Adrenal gland (tissue), 12 donors: ENCODE measurements around the gene ZBTB40. TPM values are rescaled to one million over a fixed set of nuclear protein-coding genes. Genes with fewer than 3 reads are reported as not detected.
A peak's percentile ranks its signal among the peaks of the same experiment; 100 is the strongest.

Experiments used
- DNase-seq, 7 donors: peaks; one replicate each; pipeline ENCODE4 v3.0.0-alpha.2; 2019 to 2020
- H3K27ac ChIP-seq, 5 donors: fragments of 200-600 bp; sonication (generic) in 4 of 5; 1 replicate in 3 of 5; 2 replicates in 2 of 5; pipeline versions ENCODE4 v1.5.1 to v1.8.0; 2016 to 2020; ENCODE audit warnings: mild to moderate bottlenecking in 1 of 5
- H3K27me3 ChIP-seq: fragments of 200-600 bp; 2 replicates; pipeline ENCODE4 v1.8.0; 2021
- H3K36me3 ChIP-seq, 2 donors: fragments of 200-600 bp; replicated peaks in 1 of 2; 1 replicate in 1 of 2; 2 replicates in 1 of 2; pipeline versions ENCODE4 v1.5.1 to v1.8.0; 2018 to 2022
- H3K4me1 ChIP-seq, 2 donors: fragments of 200-600 bp; replicated peaks in 1 of 2; 1 replicate in 1 of 2; 2 replicates in 1 of 2; pipeline versions ENCODE4 v1.5.1 to v1.8.0; 2018 to 2021
- H3K4me3 ChIP-seq, 4 donors: fragments of 200-600 bp; sonication (generic) in 3 of 4; one replicate each; pipeline ENCODE4 v1.5.1; 2016 to 2018
- H3K9me3 ChIP-seq, 3 donors: fragments of 200-600 bp; sonication (generic) in 1 of 3; replicated peaks in 1 of 3; 1 replicate in 2 of 3; 2 replicates in 1 of 3; pipeline versions ENCODE4 v1.5.1 to v1.8.0; 2016 to 2021
- POLR2A ChIP-seq, 2 donors: fragments of 450-650 bp; IDR thresholded peaks; one replicate each; pipeline ENCODE4 v1.6.1; 2017; ENCODE audit warnings: antibody characterized with exemption in 2 of 2, mild to moderate bottlenecking in 2 of 2, moderate library complexity in 1 of 2
- WGBS, 4 donors: extraction: QIAGEN DNeasy Blood & Tissue Kit in 2 of 4; methylation state at CpG; one replicate each; pipeline versions ENCODE4 v1.1.5 to v1.1.7; 2013 to 2017; 5-methylcytosine and 5-hydroxymethylcytosine counted together
- intact Hi-C, 2 donors: fragments of 100-400 bp; cut with DNase I; formaldehyde crosslinking; loops; one replicate each; pipeline versions ENCODE4 v1.14.1 to v1.15.0; 2022 to 2023
- polyA plus RNA-seq, 3 donors: library from polyadenylated mRNA; stranded (reverse); fragments of 200-250 nt in 2 of 3; fragments of 350-450 nt in 1 of 3; fragmentation: Illumina TruSeq in 1 of 3; extraction: RNeasy Lipid Tissue Mini Kit (QIAGEN cat#74804) in 1 of 3; gene quantifications; one replicate each; pipeline ENCODE4 v1.2.3, GENCODE V29; 2013 to 2014
- total RNA-seq, 9 donors: library from RNA; depleted of rRNA in 4 of 9; stranded (reverse); fragments of >200 nt in 4 of 9; fragments of 120-200 nt in 1 of 9; fragmentation: NEBNext Ultra II Directional in 1 of 9; extraction: Animal tissue kit (Norgen Biotek cat#: 25700) in 1 of 9; gene quantifications; one replicate each; pipeline versions ENCODE4 v1.1.0 to v1.2.4, GENCODE V29; 2013 to 2023
- TF ChIP-seq, protein P1 (sequence below), 6 experiments: fragments of 450-650 bp in 4 of 6; fragments of 200-600 bp in 2 of 6; sonication (generic) in 1 of 6; IDR thresholded peaks; 1 replicate in 5 of 6; 2 replicates in 1 of 6; pipeline versions ENCODE4 v1.5.1 to v1.8.0; 2016 to 2021; ENCODE audit warnings: antibody characterized with exemption in 6 of 6, mild to moderate bottlenecking in 2 of 6, moderate library complexity in 1 of 6
- donor health status: healthy with polysubstance abuse.
- donor health status: Bipolar disorder and iron deficiency.
- donor health status: DM: yes; HTN: yes; CAD: no.
- donor health status: DM: no; HTN: no; CAD: no.
- donor health status: DM: no; HTN: no; CAD: no.
- donor health status: DM: yes; HTN: yes; CAD: no.

ZBTB40 gene
- total and polyA plus RNA-seq, 12 donors, result 17.1 to 45.7 (median 27.7) TPM

- no peak for TF ChIP-seq POLR2A (IDR thresholded peaks at IDR 0.05)
- TF ChIP-seq, protein P1, sequence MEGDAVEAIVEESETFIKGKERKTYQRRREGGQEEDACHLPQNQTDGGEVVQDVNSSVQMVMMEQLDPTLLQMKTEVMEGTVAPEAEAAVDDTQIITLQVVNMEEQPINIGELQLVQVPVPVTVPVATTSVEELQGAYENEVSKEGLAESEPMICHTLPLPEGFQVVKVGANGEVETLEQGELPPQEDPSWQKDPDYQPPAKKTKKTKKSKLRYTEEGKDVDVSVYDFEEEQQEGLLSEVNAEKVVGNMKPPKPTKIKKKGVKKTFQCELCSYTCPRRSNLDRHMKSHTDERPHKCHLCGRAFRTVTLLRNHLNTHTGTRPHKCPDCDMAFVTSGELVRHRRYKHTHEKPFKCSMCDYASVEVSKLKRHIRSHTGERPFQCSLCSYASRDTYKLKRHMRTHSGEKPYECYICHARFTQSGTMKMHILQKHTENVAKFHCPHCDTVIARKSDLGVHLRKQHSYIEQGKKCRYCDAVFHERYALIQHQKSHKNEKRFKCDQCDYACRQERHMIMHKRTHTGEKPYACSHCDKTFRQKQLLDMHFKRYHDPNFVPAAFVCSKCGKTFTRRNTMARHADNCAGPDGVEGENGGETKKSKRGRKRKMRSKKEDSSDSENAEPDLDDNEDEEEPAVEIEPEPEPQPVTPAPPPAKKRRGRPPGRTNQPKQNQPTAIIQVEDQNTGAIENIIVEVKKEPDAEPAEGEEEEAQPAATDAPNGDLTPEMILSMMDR (IDR thresholded peaks at IDR 0.05), result no peak
- intact Hi-C loops, result no loop called here
- Histone ChIP-seq H3K27me3 (no peaks in the 10 kb centered on the region), H3K4me3 (no peak overlapping the region), H3K27ac (peak overlapping the region in 4 of 5 donors; percentile 24 to 66 (median 43)), H3K4me1 (peaks cover 26 to 51% of the 10 kb centered on the region in 2 donors), H3K36me3 (no peaks in the 10 kb centered on the region), H3K9me3 (no peaks in the 10 kb centered on the region)
- DNase-seq, result no peak
- 55 to 88% (median 87%) methylated on average over 1 to 7 of the region's 7 CpGs for WGBS, 4 donors
Observed at GRCh38 chr1:22471610-22472009, 20.0 kb downstream of the ZBTB40 start.

DNA sequence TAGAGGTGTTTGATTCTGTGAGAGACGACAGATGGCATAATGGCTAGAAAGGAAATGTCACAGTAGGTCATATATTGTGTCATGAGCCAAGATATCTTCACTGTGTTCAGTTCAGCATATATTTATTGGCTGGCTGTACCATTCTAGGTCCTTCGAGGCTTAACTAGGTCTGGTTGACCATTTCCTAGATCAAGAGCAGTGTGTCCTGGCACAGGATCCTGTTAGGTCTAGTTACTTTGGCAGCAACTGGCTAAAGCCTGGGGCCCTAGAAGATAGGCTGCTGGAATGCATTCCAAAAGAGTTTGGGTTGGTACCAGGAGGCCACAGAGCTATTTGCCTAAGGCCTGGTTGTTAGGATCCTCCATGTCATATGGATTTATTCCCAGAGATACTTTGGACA lies 20.9 kb downstream of the ZBTB40 start:
- intact Hi-C loops, result no loop called here
- 68 to 90% (median 77%) methylated on average over 1 to 2 of the region's 2 CpGs for WGBS, 4 donors
- H3K9me3 ChIP-seq, result no peaks in the 10 kb centered on the region
- no peak for DNase-seq
- TF ChIP-seq, protein P1 (IDR thresholded peaks at IDR 0.05), result no peak
- no peak for TF ChIP-seq POLR2A (IDR thresholded peaks at IDR 0.05)
- peak overlapping the region in 2 of 5 donors; percentile 24 to 66 for H3K27ac ChIP-seq
- H3K4me1 ChIP-seq, result peaks cover 26 to 51% of the 10 kb centered on the region in 2 donors
- H3K36me3 ChIP-seq, result no peaks in the 10 kb centered on the region
- H3K4me3 ChIP-seq, result no peak overlapping the region
- H3K27me3 ChIP-seq, result no peaks in the 10 kb centered on the region

GRCh38 chr1:22473952-22474351 lies 22.3 kb downstream of the ZBTB40 start:
- no peaks in the 10 kb centered on the region for H3K27me3 ChIP-seq
- no peaks in the 10 kb centered on the region for H3K36me3 ChIP-seq
- DNase-seq, result no peak
- H3K4me1 ChIP-seq, result peaks cover 26 to 47% of the 10 kb centered on the region in 2 donors
- intact Hi-C loops, result no loop called here
- H3K9me3 ChIP-seq, result no peaks in the 10 kb centered on the region
- TF ChIP-seq, protein P1 (IDR thresholded peaks at IDR 0.05), result no peak
- TF ChIP-seq POLR2A (IDR thresholded peaks at IDR 0.05), result no peak
- H3K27ac ChIP-seq, result no peak overlapping the region
- no peak overlapping the region for H3K4me3 ChIP-seq
- 95 to 99% (median 97%) methylated on average over 4 of the region's 4 CpGs for WGBS, 4 donors

DNA sequence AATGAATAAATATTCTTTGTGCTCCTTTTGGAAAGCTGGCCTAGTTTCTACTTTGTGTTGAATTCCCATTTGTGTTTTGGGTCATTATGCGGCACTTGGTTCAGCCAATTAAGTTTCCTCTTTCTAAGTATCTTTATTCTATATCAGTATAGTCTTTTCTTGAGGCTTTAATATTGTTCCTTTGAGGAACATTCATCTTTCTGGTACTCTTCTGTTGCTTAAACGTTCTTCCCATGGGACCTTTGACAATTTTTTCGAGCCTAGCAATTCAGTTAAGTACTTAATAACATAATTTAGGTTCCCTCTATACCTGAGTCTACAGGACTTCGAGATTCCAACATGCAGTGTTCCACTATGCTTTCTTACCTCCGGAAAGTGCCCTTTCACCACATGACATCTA lies 24.9 kb downstream of the ZBTB40 start:
- no peaks in the 10 kb centered on the region for H3K27me3 ChIP-seq
- intact Hi-C loops, result no loop called here
- no peak for DNase-seq
- WGBS, 4 donors, result 86 to 94% (median 89%) methylated on average over 5 of the region's 5 CpGs
- H3K4me1 ChIP-seq, result peaks cover 6 to 21% of the 10 kb centered on the region in 2 donors
- TF ChIP-seq, protein P1 (IDR thresholded peaks at IDR 0.05), result no peak
- TF ChIP-seq POLR2A (IDR thresholded peaks at IDR 0.05), result no peak
- no peaks in the 10 kb centered on the region for H3K9me3 ChIP-seq
- H3K27ac ChIP-seq, result no peak overlapping the region
- no peaks in the 10 kb centered on the region for H3K36me3 ChIP-seq
- no peak overlapping the region for H3K4me3 ChIP-seq
